K562 (cell line): Measurements from ENCODE around the gene TMEM107. TPM values are rescaled to one million over a fixed set of nuclear protein-coding genes. Genes with fewer than 3 reads are reported as not detected.
A peak's percentile ranks its signal among the peaks of the same experiment; 100 is the strongest.

Experiments used
- BACH1 ChIP-seq: fragments of 200-800 bp; sonication (Bioruptor generic); IDR thresholded peaks from 2 replicates; pipeline ENCODE4 v1.6.1; 2016; ENCODE audit warnings: missing genetic modification characterization, missing compliant biosample characterization
- BCOR ChIP-seq: fragments of 450-650 bp; IDR thresholded peaks from 2 replicates; pipeline ENCODE4 v1.6.1; 2016
- ETV1 ChIP-seq: fragments of 450-650 bp; conservative IDR thresholded peaks from 2 replicates; pipeline ENCODE4 v1.6.1; 2016; ENCODE audit warnings: missing genetic modification characterization, control low read depth, low read depth, missing compliant biosample characterization
- HDAC1 ChIP-seq, 2 experiments: fragments of 450-650 bp; IDR thresholded peaks; 2 replicates each; pipeline ENCODE4 v1.6.1; 2016 to 2017; ENCODE audit warnings: inconsistent platforms in 1 of 2, mild to moderate bottlenecking in 1 of 2, moderate library complexity in 1 of 2
- KDM5B ChIP-seq: fragments of 200-600 bp; sonication (generic); IDR thresholded peaks from 2 replicates; pipeline ENCODE4 v1.6.1; 2012; ENCODE audit warnings: low read depth, mild to moderate bottlenecking, moderate library complexity, low read length, control low read depth, inconsistent platforms; ENCODE audit not compliant: insufficient replicate concordance
- KHSRP ChIP-seq: fragments of 450-650 bp; IDR thresholded peaks from 2 replicates; pipeline ENCODE4 v1.6.1; 2017
- MAZ ChIP-seq, 2 experiments: fragments of 450-650 bp in 1 of 2; sonication (generic) in 1 of 2; formaldehyde crosslinking; IDR thresholded peaks in 1 of 2; conservative IDR thresholded peaks in 1 of 2; 2 replicates each; pipeline versions ENCODE4 v1.4.0 to v1.5.0; 2020; ENCODE audit warnings: mild to moderate bottlenecking in 1 of 2, missing genetic modification reagents in 1 of 2
- MIER1 ChIP-seq: fragments of 450-650 bp; IDR thresholded peaks from 2 replicates; pipeline ENCODE4 v1.6.1; 2016; ENCODE audit warnings: antibody characterized with exemption, mild to moderate bottlenecking, low read depth
- MLLT1 ChIP-seq, 2 experiments: fragments of 450-650 bp; IDR thresholded peaks; 2 replicates each; pipeline ENCODE4 v1.6.1; 2016
- MNT ChIP-seq, 2 experiments: fragments of 450-650 bp; conservative IDR thresholded peaks; 2 replicates each; pipeline ENCODE4 v1.6.1; 2017; ENCODE audit warnings: mild to moderate bottlenecking in 2 of 2, moderate library complexity in 2 of 2
- NKRF ChIP-seq: fragments of 450-650 bp; IDR thresholded peaks from 2 replicates; pipeline ENCODE4 v1.6.1; 2016; ENCODE audit warnings: borderline replicate concordance
- RBM34 ChIP-seq: fragments of 200-400 bp; formaldehyde crosslinking; IDR thresholded peaks from 2 replicates; pipeline ENCODE4 v1.6.1; 2018; ENCODE audit warnings: low read length, borderline replicate concordance; ENCODE audit not compliant: insufficient read depth
- THRB ChIP-seq: fragments of 450-650 bp; formaldehyde crosslinking; conservative IDR thresholded peaks from 2 replicates; pipeline ENCODE4 v1.4.0; 2022; ENCODE audit warnings: mild to moderate bottlenecking, missing genetic modification characterization
- ZBTB7A ChIP-seq: IDR thresholded peaks from 2 replicates; pipeline ENCODE4 v1.6.1; 2011; ENCODE audit warnings: low read depth, mild to moderate bottlenecking, low read length, moderate library complexity, borderline replicate concordance; ENCODE audit not compliant: control insufficient read depth
- polyA plus RNA-seq, 8 experiments: library from polyadenylated mRNA; depleted of rRNA in 4 of 8; stranded (reverse) in 5 of 8; unstranded in 3 of 8; fragments of >200 nt; fragmentation: Nextera tagmentation in 2 of 8; fragmentation: Illumina TruSeq in 1 of 8; extraction: Ambion mirVana in 2 of 8; extraction: Trizol in 1 of 8; gene quantifications; 2 replicates each; pipeline versions ENCODE4 v1.2.1 to v1.2.3, GENCODE V29; 2011 to 2014; ENCODE audit warnings: inconsistent platforms in 1 of 8, missing spikeins in 1 of 8
- total RNA-seq, 7 experiments: library from RNA; depleted of rRNA in 6 of 7; stranded (reverse); fragments of >200 nt in 6 of 7; fragmentation: Illumina TruSeq in 2 of 7; extraction: Trizol in 2 of 7; gene quantifications; 2 replicates each; pipeline versions ENCODE4 v1.2.1 to v1.2.3, GENCODE V29; 2011 to 2021; ENCODE audit warnings: low replicate concordance in 1 of 7

The TMEM107 gene
- total and polyA plus RNA-seq, 9 of the 15 experiments (the other 6 are each of a cell fraction or from before 2014, with no cell fraction given) = 7.1 to 26.2 (median 16.9) TPM

- 0 out of 4 replicates have a peak, but pooled peaks of 1 of the 2 experiments have one; percentile 13 for TF ChIP-seq MLLT1 (IDR thresholded peaks at IDR 0.05)
- 0 out of 2 replicates have a peak, but pooled peaks have one; percentile 26 for TF ChIP-seq ETV1 (tag)
- no peak for TF ChIP-seq RBM34
- peak; percentile 14; the same call in 1 of the 2 replicates for TF ChIP-seq BCOR
- TF ChIP-seq ZBTB7A = peak; percentile 73; the same call in 1 of the 2 replicates
- TF ChIP-seq NKRF = peak; percentile 74
- TF ChIP-seq KHSRP = no peak
- no peak for TF ChIP-seq THRB (CRISPR knock-in tag)
- TF ChIP-seq MNT (conservative IDR thresholded peaks at IDR 0.05) = peak; percentile 2 to 33; a peak in 1 of 4 replicates
- TF ChIP-seq KDM5B = peak; percentile 14
- TF ChIP-seq BACH1 (tag) = no peak
- 0 out of 2 replicates have a peak, but pooled peaks have one; percentile 50 for TF ChIP-seq MIER1
- TF ChIP-seq HDAC1 (IDR thresholded peaks at IDR 0.05) = peak in 1 of 2 experiments; percentile 61; a peak in 2 of 4 replicates
- peak in 1 of 2 experiments; percentile 1; a peak in 1 of 4 replicates for TF ChIP-seq MAZ (CRISPR knock-in tag; conservative IDR thresholded peaks at IDR 0.05 in 1 of 2, IDR thresholded peaks at IDR 0.05 in 1 of 2)
- TF ChIP-seq, all 486 proteins: peak for 19
Measured at GRCh38 chr17:8125947-8126490, 50.2 kb downstream of the TMEM107 start (continued).
